AG04449 (cell line): Measurements from ENCODE around the gene LPIN1.
"Not testable (repeated sequence)": the region's sequence is repeated elsewhere in the genome, so short reads cannot be mapped to it uniquely, and the experiment has no call there.

Experiments
- CTCF ChIA-PET: fragments of 350-600 bp; formaldehyde crosslinking; extraction: SDS; loops from one replicate; lab custom pipeline; 2021; ENCODE audit warnings: antibody characterized with exemption; lab: Yijun Ruan, JAX
- POLR2A ChIA-PET: fragments of 400-600, 350-600 bp; formaldehyde crosslinking; extraction: SDS; loops from one replicate; lab custom pipeline; 2020; ENCODE audit warnings: antibody characterized with exemption, inconsistent platforms; lab: Yijun Ruan, JAX
- DNase-seq: peaks from one replicate; pipeline ENCODE4 v3.0.0-alpha.2; 2010; ENCODE audit warnings: low read depth, low spot score
- H3K4me3 ChIP-seq: 2 replicates; pipeline ENCODE4 v1.5.1; 2011; ENCODE audit warnings: low read depth, mild to moderate bottlenecking, control low read depth, low read length
- CTCF ChIP-seq: IDR thresholded peaks from one replicate; pipeline ENCODE4 v1.5.1; 2011; ENCODE audit warnings: mild to moderate bottlenecking, moderate library complexity, low read length, control low read depth, inconsistent platforms; ENCODE audit not compliant: insufficient read depth; ENCODE audit errors: missing control alignments

LPIN1 gene

DNA sequence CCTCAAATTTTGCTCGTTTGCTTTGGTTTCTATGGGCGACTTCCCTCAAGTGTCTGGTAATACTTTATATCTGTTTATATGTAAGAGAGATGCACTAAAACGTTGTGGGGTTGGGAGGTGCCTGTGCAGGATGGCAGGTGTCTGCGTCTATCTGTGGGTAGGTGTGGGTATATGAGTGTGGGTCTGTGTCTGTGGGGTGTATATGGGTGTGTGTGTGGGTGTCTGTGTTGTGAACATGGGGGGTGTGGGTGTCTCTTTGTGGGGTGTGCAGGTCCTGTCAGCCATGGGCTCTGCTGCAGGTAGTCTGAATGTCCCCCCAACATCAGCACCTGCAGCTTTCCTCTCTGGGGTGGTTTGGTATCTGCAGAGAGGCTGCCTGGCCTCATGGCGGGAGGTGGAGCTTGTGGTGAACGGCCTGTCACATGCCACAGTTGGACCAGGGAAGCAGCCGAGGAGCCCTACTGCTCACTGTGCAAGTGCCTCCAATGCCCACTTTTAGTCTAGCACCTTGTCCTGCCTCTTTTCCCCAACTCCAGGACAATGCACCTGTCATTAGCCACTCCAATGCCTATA lies 90.3 kb downstream of the LPIN1 start:
- DNase-seq: no peak
- POLR2A ChIA-PET: no interaction called here
- no peak overlapping the region for H3K4me3 ChIP-seq
- CTCF ChIA-PET: no interaction called here
- TF ChIP-seq CTCF: no peak

DNA sequence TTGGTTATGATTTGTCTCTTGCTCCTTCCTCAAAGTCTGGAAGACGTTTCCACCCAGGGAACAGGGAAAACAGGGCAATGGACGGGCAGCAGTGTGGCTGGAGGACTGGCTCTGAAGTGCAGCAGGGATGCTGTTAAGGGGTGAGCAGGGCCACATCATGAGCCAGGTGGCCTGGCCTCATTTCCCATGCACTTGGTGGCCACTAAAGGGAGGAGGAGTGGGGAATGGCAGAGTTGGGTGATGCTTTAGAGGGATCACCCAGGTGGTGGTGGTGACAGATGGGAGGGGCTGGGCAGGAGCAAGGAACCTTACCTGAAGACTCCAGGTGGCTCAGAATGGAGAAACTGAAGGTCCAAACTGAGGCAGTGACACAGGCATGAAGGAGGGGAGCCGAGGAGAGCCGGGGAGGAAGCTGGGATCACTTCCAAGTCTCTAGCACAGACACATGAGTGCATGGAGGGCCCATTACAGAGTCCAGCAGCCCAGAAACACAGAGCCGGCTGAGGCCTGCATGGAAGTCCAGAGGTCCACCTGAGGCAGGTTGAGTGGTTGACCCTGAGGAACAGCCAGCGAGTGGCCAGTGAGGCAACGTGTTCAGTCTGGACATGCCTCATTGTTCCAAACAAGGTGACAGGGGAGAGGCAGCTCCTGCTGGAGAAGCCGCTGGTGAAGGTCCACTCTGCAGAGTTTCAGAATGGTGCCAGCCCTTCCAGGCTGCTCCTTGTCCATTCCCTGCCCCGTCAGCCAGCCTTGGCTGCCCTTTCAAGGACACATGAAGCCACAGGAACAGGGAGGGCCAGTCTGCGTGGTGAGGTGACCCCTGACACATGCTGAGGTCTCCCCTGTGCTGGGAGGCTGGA lies 91.7 kb downstream of the LPIN1 start:
- TF ChIP-seq CTCF: no peak
- POLR2A ChIA-PET: no interaction called here
- CTCF ChIA-PET: interaction anchor here (1.0 kb wide), 1 partner anchor 11 kb away, joined by 3 read pairs; no protein-coding TSS in a partner anchor
- no peak for DNase-seq
- no peak overlapping the region for H3K4me3 ChIP-seq

GRCh38 chr2:11839916-11840315 lies 93.5 kb downstream of the LPIN1 start:
- no peak for DNase-seq
- CTCF ChIA-PET: interaction anchor here (1.3 to 1.4 kb wide), 2 partner anchors 10 to 1167 kb away, joined by 3 read pairs; no protein-coding TSS in a partner anchor
- no peak overlapping the region for H3K4me3 ChIP-seq
- POLR2A ChIA-PET: no interaction called here
- TF ChIP-seq CTCF: no peak

GRCh38 chr2:11842336-11842735 lies 95.9 kb downstream of the LPIN1 start:
- CTCF ChIA-PET: interaction anchor here (1.3 to 1.4 kb wide), 2 partner anchors 22 to 1165 kb away, joined by 3 to 4 read pairs; no protein-coding TSS in a partner anchor
- H3K4me3 ChIP-seq: no peak overlapping the region

GRCh38 chr2:11844798-11845197 lies 98.4 kb downstream of the LPIN1 start:
- POLR2A ChIA-PET, H3K4me3 ChIP-seq, DNase-seq, CTCF ChIA-PET: not testable (repeated sequence)

More at GRCh38 chr2:11842336-11842735, 95.9 kb downstream of the LPIN1 start:
- POLR2A ChIA-PET: no interaction called here
- no peak for TF ChIP-seq CTCF
- DNase-seq: no peak

DNA sequence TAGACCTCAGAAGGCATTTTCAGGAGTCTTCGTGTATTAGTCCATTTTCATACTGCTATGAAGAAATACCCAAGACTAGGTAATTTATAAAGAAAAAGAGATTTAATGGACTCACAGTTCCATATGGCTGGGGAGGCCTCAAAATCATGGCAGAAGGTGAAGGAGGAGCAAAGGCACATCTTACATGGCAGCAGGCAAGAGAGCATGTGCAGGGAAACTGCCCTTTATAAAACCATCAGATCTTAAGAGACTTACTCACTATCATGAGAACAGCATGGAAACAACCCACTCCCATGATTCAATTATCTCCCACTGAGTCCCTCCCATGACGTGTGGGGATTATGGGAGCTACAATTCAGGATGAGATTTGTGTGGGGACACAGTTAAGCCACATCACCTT lies 101.5 kb downstream of the LPIN1 start:
- DNase-seq, POLR2A ChIA-PET, H3K4me3 ChIP-seq, CTCF ChIA-PET: not testable (repeated sequence)

- no peak for TF ChIP-seq CTCF
- no peak for DNase-seq
- H3K4me3 ChIP-seq: no peak overlapping the region
- ChIA-PET CTCF (interaction anchor here (0.6 to 2.7 kb wide), 3 partner anchors 12 to 1080 kb away, joined by 3 to 23 read pairs (median 3); no protein-coding TSS in a partner anchor), POLR2A (no interaction called here)
These were observed 103.7 kb downstream of the LPIN1 start for GRCh38 chr2:11850082-11850481.
